ENCODE measurements around the gene PRSS23.
"Not testable (repeated sequence)": the region's sequence is repeated elsewhere in the genome, so short reads cannot be mapped to it uniquely, and the experiment has no call there.

PRSS23 gene

GRCh38 chr11:86812322-86812670 lies 12.0 kb downstream of the PRSS23 start:
- in situ Hi-C loops (cut with MboI; ENCODE audit: low sequenced_read_pairs) = no loop called here

- in situ Hi-C loops (cut with MboI; ENCODE audit: low sequenced_read_pairs) = no loop called here
Observed at GRCh38 chr11:86812981-86813380, 12.6 kb downstream of the PRSS23 start.

GRCh38 chr11:86814775-86815174 lies 14.4 kb downstream of the PRSS23 start:
- in situ Hi-C loops (cut with MboI; ENCODE audit: low sequenced_read_pairs) = loop anchor here (5.0 kb wide), 1 partner anchor 357 kb away; no protein-coding TSS in a partner anchor

- in situ Hi-C loops (cut with MboI; ENCODE audit: low sequenced_read_pairs) = loop anchor here (5.0 kb wide), 1 partner anchor 358 kb away; no protein-coding TSS in a partner anchor
Observed at GRCh38 chr11:86815726-86816125, 15.4 kb downstream of the PRSS23 start.

- in situ Hi-C loops (cut with MboI; ENCODE audit: low sequenced_read_pairs) = loop anchor here (5.0 kb wide), 1 partner anchor 359 kb away; no protein-coding TSS in a partner anchor
Observed at GRCh38 chr11:86816251-86816726, 15.9 kb downstream of the PRSS23 start.

GRCh38 chr11:86818462-86819192 lies 18.3 kb downstream of the PRSS23 start:
- in situ Hi-C loops (cut with MboI; ENCODE audit: low sequenced_read_pairs) = loop anchor here (5.0 kb wide), 1 partner anchor 361 kb away; no protein-coding TSS in a partner anchor

- in situ Hi-C loops (cut with MboI; ENCODE audit: low sequenced_read_pairs) = not testable (repeated sequence)
Observed at GRCh38 chr11:86824139-86824538, 23.8 kb downstream of the PRSS23 start.

- in situ Hi-C loops (cut with MboI; ENCODE audit: low sequenced_read_pairs) = not testable (repeated sequence)
Observed at GRCh38 chr11:86834376-86834775, 34.0 kb downstream of the PRSS23 start.

GRCh38 chr11:86844762-86845508 lies 44.6 kb downstream of the PRSS23 start:
- in situ Hi-C loops (cut with MboI; ENCODE audit: low sequenced_read_pairs) = not testable (repeated sequence)

GRCh38 chr11:86848132-86848531 lies 47.8 kb downstream of the PRSS23 start:
- in situ Hi-C loops (cut with MboI; ENCODE audit: low sequenced_read_pairs) = no loop called here

- in situ Hi-C loops (cut with MboI; ENCODE audit: low sequenced_read_pairs) = no loop called here
Observed at GRCh38 chr11:86849679-86850078, 49.3 kb downstream of the PRSS23 start.
